WI38 (cell line): ENCODE measurements around the gene FNDC3A.
A peak's percentile ranks its signal among the peaks of the same experiment; 100 is the strongest.

Experiments used
- H3K4me3 ChIP-seq: 2 replicates; pipeline ENCODE4 v1.5.1; 2011; ENCODE audit warnings: low read depth, mild to moderate bottlenecking, control low read depth, low read length
- TF ChIP-seq, protein P1 (sequence below): IDR thresholded peaks from 2 replicates; pipeline ENCODE4 v1.5.1; 2012; ENCODE audit warnings: low read depth, mild to moderate bottlenecking, control low read depth, low read length

Gene FNDC3A

DNA sequence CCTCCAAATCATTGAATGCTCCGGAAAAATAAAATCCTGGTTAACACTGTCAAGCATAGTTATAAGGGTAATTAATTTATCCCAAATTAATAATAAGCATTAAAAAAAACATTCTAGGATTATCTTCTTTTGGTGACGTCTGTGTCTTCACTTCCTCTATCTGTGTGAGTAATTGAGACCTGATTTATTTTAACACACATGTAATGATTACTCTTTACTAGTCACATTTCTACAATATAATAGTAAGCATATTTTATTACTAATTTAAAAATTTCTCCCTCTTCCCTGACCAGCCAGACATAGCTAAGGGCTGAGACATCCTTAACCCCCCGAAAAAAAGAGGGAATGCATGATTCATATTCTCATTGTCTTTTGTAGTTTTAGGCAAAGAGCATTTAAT is 2.3 kb downstream of the FNDC3A start:
- peak overlapping the region; percentile 91 for H3K4me3 ChIP-seq
- TF ChIP-seq, protein P1, sequence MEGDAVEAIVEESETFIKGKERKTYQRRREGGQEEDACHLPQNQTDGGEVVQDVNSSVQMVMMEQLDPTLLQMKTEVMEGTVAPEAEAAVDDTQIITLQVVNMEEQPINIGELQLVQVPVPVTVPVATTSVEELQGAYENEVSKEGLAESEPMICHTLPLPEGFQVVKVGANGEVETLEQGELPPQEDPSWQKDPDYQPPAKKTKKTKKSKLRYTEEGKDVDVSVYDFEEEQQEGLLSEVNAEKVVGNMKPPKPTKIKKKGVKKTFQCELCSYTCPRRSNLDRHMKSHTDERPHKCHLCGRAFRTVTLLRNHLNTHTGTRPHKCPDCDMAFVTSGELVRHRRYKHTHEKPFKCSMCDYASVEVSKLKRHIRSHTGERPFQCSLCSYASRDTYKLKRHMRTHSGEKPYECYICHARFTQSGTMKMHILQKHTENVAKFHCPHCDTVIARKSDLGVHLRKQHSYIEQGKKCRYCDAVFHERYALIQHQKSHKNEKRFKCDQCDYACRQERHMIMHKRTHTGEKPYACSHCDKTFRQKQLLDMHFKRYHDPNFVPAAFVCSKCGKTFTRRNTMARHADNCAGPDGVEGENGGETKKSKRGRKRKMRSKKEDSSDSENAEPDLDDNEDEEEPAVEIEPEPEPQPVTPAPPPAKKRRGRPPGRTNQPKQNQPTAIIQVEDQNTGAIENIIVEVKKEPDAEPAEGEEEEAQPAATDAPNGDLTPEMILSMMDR = no peak

DNA sequence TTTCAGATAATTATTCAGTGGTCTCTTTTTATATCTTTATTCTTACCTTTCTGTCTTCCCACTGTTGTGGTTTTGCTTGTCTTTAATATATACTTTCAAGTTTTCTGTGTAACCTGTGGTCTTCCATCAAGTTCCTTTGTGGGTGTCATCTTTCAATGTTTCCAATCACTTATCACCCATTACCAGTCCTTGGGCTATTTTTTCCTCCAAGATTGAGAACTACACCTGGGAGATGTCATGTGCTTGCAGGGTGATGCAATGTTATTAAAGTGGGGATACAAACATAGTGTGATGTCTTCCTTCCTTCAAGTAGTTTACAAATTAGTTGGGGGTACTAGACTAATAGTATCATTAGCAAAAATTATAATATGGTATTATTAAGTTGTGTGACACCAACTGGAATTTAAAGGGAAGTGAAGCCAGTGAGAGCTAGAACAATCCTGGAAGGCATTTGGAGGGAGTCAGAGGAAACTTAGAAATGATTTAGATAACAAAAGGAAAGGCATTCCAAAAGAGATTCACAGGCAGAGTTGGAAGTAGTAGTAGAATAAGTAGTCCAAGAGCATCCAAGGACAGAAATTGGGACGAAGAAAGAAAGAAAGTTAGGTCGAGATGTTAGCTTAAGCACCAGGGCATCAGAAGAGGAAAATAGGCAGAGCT is 3.4 kb downstream of the FNDC3A start:
- H3K4me3 ChIP-seq = no peak overlapping the region

DNA sequence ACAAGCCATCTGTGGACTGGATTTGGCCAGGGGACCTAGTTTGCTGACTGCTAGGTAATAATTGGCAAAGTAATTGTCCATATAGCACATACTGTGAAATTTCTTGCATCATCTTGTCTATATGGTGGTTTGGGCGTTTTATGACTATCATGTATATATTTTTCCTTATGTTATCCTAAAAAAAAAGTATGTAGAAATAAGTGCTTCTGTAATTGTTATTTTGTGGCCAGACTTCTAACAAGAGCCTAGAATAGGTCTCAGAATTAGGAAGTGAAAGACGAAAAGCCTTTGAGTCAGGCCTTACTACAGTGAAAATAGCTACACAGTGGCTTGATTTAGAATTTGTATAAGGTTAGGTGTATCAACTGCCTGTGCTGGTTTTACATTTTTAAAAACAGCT is 4.2 kb downstream of the FNDC3A start:
- TF ChIP-seq, protein P1 = no peak
- no peak overlapping the region for H3K4me3 ChIP-seq

More for the DNA sequence above, 3.4 kb downstream of the FNDC3A start:
- TF ChIP-seq, protein P1 = no peak

DNA sequence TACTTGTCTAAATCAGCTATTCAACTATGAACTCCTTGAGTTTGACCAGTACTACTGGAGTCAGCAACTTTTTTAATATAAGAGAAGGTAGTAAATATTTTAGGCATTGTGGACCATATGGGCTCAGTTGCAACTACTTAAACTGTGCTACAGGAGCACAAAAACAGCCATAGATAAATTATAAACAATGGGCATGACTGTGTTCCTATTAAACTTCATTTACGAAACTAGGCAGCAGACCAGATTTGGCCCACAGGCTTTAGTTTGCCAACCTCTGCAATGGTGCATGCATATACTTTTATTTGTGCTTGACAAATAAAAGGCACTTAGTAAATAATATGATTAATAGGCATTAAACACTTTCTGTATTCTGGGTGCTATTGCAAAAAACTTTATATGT is 7.6 kb downstream of the FNDC3A start:
- no peak overlapping the region for H3K4me3 ChIP-seq
- TF ChIP-seq, protein P1 = no peak

DNA sequence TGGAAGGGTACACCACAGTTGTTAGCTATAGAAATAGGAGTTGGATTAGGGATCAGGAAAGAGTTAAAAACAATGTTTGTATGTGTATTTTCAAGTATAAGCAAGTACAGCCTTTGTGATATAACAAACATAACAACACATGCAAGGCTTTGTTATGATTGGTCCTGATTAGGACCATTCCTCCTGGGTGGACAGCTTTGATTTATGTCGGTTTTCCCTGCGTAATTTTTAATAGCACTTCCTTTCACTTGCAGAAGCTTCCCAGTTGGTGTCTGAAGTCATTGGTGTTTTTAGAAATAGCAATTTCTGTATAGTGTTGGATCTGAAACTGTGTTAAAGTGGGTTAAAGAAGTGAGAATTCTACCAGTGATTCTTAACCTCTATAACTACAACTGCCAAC is 10.0 kb downstream of the FNDC3A start:
- H3K4me3 ChIP-seq = no peak overlapping the region
- TF ChIP-seq, protein P1 = no peak

DNA sequence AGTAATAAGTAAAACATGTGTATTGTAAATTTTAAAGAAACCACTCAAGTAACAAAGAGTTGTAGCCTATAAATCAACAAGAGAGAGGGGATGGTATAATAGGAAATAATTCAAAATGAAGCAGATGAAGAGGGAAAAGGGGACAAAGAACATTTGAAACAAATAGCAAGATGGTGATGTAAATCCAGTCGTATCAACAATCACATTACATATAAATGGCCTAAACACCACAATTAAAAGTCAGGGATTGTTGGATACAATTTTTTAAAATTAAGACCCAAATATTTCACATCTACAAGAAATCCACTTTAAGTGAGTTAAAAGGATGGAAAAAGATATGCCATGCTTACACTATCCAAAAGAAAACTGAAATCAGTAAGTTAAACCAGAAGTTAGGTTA is 15.2 kb downstream of the FNDC3A start:
- TF ChIP-seq, protein P1 = no peak

DNA sequence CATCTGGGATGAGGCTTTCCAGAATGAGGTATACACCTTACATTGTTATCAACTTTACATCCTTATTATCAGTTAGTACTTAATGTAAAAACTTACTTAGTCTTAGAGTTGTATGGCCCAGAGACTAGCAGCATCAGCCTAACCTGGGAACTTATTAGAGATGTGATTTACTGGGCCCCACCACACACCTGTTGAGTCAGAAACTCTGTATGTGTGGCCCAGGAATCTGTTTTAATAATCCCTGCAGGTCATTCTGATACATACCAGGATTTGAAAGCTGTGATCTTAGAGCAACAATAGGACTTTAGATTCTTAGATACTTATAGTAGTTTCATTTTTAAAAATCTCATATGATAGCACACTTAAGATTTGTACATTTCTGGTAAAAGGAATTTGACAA is 17.4 kb downstream of the FNDC3A start:
- TF ChIP-seq, protein P1 = no peak
- no peak overlapping the region for H3K4me3 ChIP-seq

More for the DNA sequence above, 15.2 kb downstream of the FNDC3A start:
- H3K4me3 ChIP-seq = no peak overlapping the region
